Gastroesophageal sphincter (tissue), 3 donors: Measurements from ENCODE around the gene CACNG7.

ENCODE experiments used
- CTCF ChIP-seq, 4 experiments: fragments of 200-600 bp in 2 of 4; fragments of 450-650 bp in 2 of 4; sonication (generic) in 1 of 4; IDR thresholded peaks; one replicate each; pipeline ENCODE4 v1.5.1; 2017 to 2019; ENCODE audit warnings: antibody characterized with exemption in 4 of 4, mild to moderate bottlenecking in 2 of 4, moderate library complexity in 2 of 4
- EP300 ChIP-seq: sonication (generic); formaldehyde crosslinking; IDR thresholded peaks from one replicate; pipeline ENCODE4 v1.6.1; 2017; ENCODE audit warnings: antibody characterized with exemption, mild to moderate bottlenecking
- POLR2A ChIP-seq, 2 donors: fragments of 450-650 bp; IDR thresholded peaks; one replicate each; pipeline ENCODE4 v1.6.1; 2017; ENCODE audit warnings: antibody characterized with exemption in 2 of 2, mild to moderate bottlenecking in 2 of 2, moderate library complexity in 1 of 2
- POLR2AphosphoS5 ChIP-seq: sonication (generic); formaldehyde crosslinking; IDR thresholded peaks from one replicate; pipeline ENCODE4 v1.6.1; 2017; ENCODE audit warnings: antibody characterized with exemption

DNA sequence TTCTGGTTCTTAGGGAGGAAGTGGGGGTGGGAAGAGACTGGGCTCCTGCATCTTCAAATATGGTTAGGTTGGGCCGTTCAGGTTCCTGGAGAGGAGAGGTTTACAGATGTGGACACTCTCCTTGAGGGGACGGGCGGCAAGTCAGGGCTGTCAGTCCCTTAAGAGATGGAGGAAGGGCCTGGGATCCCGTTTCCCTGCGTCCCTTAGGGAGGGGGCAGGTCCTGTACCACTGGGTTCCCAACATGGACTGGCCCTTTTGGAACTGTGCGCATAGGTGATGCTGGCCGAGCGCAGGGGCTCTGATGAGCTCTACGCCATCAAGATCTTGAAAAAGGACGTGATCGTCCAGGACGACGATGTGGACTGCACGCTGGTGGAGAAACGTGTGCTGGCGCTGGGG lies 10.9 kb upstream of the CACNG7 start:
- TF ChIP-seq CTCF (IDR thresholded peaks at IDR 0.05) (no peak), POLR2A (IDR thresholded peaks at IDR 0.05) (no peak), POLR2AphosphoS5 (no peak), EP300 (no peak)
